ENCODE measurements around the gene FAM174B. TPM values are rescaled to one million over a fixed set of nuclear protein-coding genes. Genes with fewer than 3 reads are reported as not detected.

The FAM174B gene
- total and polyA plus RNA-seq, 4 donors = 19.0 to 59.6 (median 42.3) TPM

GRCh38 chr15:92682741-92683510 is 27.4 kb upstream of the FAM174B start:
- DNase-seq (peak; percentile 29 to 69 (median 65)), ATAC-seq (ENCODE audit: insufficient read depth, low FRiP score) (no peak)
- Histone ChIP-seq H3K27me3 (ENCODE audit: control insufficient read depth in 3 of 3, insufficient read depth in 3 of 3, low read length in 2 of 3) (no peaks in the 10 kb centered on the region), H3K4me1 (ENCODE audit: control insufficient read depth in 5 of 5, insufficient read depth in 5 of 5, low read length in 5 of 5) (peaks cover 0 to 24% (median 10%) of the 10 kb centered on the region in 5 donors), H3K9me3 (ENCODE audit: control insufficient read depth in 4 of 4, insufficient read depth in 3 of 4, low read length in 3 of 4) (no peaks in the 10 kb centered on the region), H3K4me3 (no peak overlapping the region), H3K36me3 (ENCODE audit: control insufficient read depth in 4 of 4, insufficient read depth in 4 of 4, low read length in 4 of 4) (no peaks in the 10 kb centered on the region), H3K27ac (ENCODE audit: low read depth in 1 of 2, low read length in 1 of 2) (no peak overlapping the region), H3K9ac (ENCODE audit: insufficient read depth in 1 of 2, low read length in 2 of 2) (no peak overlapping the region)
- TF ChIP-seq CTCF (IDR thresholded peaks at IDR 0.05; ENCODE audit: control extremely low read depth, extremely low read depth) = no peak
- WGBS, 2 donors = 77 to 79% methylated on average over 7 of the region's 7 CpGs

- Histone ChIP-seq H3K9ac (ENCODE audit: insufficient read depth in 1 of 2, low read length in 2 of 2) (peak overlapping the region in 1 of 2 donors; percentile 57), H3K9me3 (ENCODE audit: control insufficient read depth in 4 of 4, insufficient read depth in 3 of 4, low read length in 3 of 4) (no peaks in the 10 kb centered on the region), H3K36me3 (ENCODE audit: control insufficient read depth in 4 of 4, insufficient read depth in 4 of 4, low read length in 4 of 4) (no peaks in the 10 kb centered on the region), H3K27me3 (ENCODE audit: control insufficient read depth in 3 of 3, insufficient read depth in 3 of 3, low read length in 2 of 3) (no peaks in the 10 kb centered on the region), H3K4me1 (ENCODE audit: control insufficient read depth in 5 of 5, insufficient read depth in 5 of 5, low read length in 5 of 5) (peaks cover 0 to 24% (median 10%) of the 10 kb centered on the region in 5 donors), H3K27ac (ENCODE audit: low read depth in 1 of 2, low read length in 1 of 2) (peak overlapping the region in 1 of 2 donors; percentile 27), H3K4me3 (no peak overlapping the region)
- WGBS, 2 donors = 30 to 42% methylated on average over 3 of the region's 3 CpGs
- no peak for TF ChIP-seq CTCF (IDR thresholded peaks at IDR 0.05; ENCODE audit: control extremely low read depth, extremely low read depth)
- ATAC-seq (ENCODE audit: insufficient read depth, low FRiP score) (peak; percentile 61), DNase-seq (peak; percentile 81 to 99 (median 97))
Measured at GRCh38 chr15:92681141-92681631, 25.6 kb upstream of the FAM174B start.

GRCh38 chr15:92677999-92678398 is 22.4 kb upstream of the FAM174B start:
- Histone ChIP-seq H3K9ac (ENCODE audit: insufficient read depth in 1 of 2, low read length in 2 of 2) (no peak overlapping the region), H3K4me1 (ENCODE audit: control insufficient read depth in 5 of 5, insufficient read depth in 5 of 5, low read length in 5 of 5) (peaks cover 0 to 28% (median 6%) of the 10 kb centered on the region in 5 donors), H3K36me3 (ENCODE audit: control insufficient read depth in 4 of 4, insufficient read depth in 4 of 4, low read length in 4 of 4) (no peaks in the 10 kb centered on the region), H3K4me3 (no peak overlapping the region), H3K27me3 (ENCODE audit: control insufficient read depth in 3 of 3, insufficient read depth in 3 of 3, low read length in 2 of 3) (no peaks in the 10 kb centered on the region), H3K27ac (ENCODE audit: low read depth in 1 of 2, low read length in 1 of 2) (peak overlapping the region in 1 of 2 donors; percentile 2), H3K9me3 (ENCODE audit: control insufficient read depth in 4 of 4, insufficient read depth in 3 of 4, low read length in 3 of 4) (no peaks in the 10 kb centered on the region)
- DNase-seq = peak in 1 of 3 donors; percentile 25
- no peak for ATAC-seq (ENCODE audit: insufficient read depth, low FRiP score)
- no peak for TF ChIP-seq CTCF (IDR thresholded peaks at IDR 0.05; ENCODE audit: control extremely low read depth, extremely low read depth)
- WGBS, 2 donors = 65 to 73% methylated on average over 4 of the region's 4 CpGs
